Stimulated activated CD8-positive, alpha-beta memory T cell treated with anti-CD3 and anti-CD28 coated beads, Interleukin-4, amount 100 ng/mL, for 4 hours (primary cell): Measurements from ENCODE around the gene SV2B.
"Not testable (repeated sequence)": the region's sequence is repeated elsewhere in the genome, so short reads cannot be mapped to it uniquely, and the experiment has no call there.

Source experiments
- DNase-seq, 2 donors: peaks; one replicate each; pipeline ENCODE4 v3.0.0-alpha.2; 2020; ENCODE audit warnings: low read depth in 2 of 2, low spot score in 1 of 2

The SV2B gene

GRCh38 chr15:91304786-91305185, 204.7 kb downstream of the SV2B start:
- DNase-seq: no peak

GRCh38 chr15:91306144-91306543, 206.1 kb downstream of the SV2B start:
- DNase-seq: no peak

GRCh38 chr15:91307601-91308000, 207.5 kb downstream of the SV2B start:
- DNase-seq: no peak

- DNase-seq: no peak
Measured at GRCh38 chr15:91308199-91308598, 208.1 kb downstream of the SV2B start.

- DNase-seq: no peak
Measured at GRCh38 chr15:91308855-91309254, 208.8 kb downstream of the SV2B start.

- no peak for DNase-seq
Measured at GRCh38 chr15:91311986-91312385, 211.9 kb downstream of the SV2B start.

- DNase-seq: no peak
Measured at GRCh38 chr15:91316126-91316525, 216.1 kb downstream of the SV2B start.

- DNase-seq: no peak
Measured at GRCh38 chr15:91318516-91318915, 218.5 kb downstream of the SV2B start.

- DNase-seq: no peak
Measured at GRCh38 chr15:91318931-91319330, 218.9 kb downstream of the SV2B start.

- DNase-seq: no peak
Measured at GRCh38 chr15:91319371-91320059, 219.5 kb downstream of the SV2B start.

GRCh38 chr15:91320101-91320500, 220.0 kb downstream of the SV2B start:
- no peak for DNase-seq

GRCh38 chr15:91329914-91330313, 229.9 kb downstream of the SV2B start:
- no peak for DNase-seq

- DNase-seq: no peak
Measured at GRCh38 chr15:91331581-91331980, 231.5 kb downstream of the SV2B start.

GRCh38 chr15:91335702-91336101, 235.6 kb downstream of the SV2B start:
- no peak for DNase-seq

- no peak for DNase-seq
Measured at GRCh38 chr15:91336687-91337086, 236.6 kb downstream of the SV2B start.

GRCh38 chr15:91338766-91339165, 238.7 kb downstream of the SV2B start:
- no peak for DNase-seq

- DNase-seq: no peak
Measured at GRCh38 chr15:91342097-91342496, 242.0 kb downstream of the SV2B start.

- DNase-seq: not testable (repeated sequence)
Measured at GRCh38 chr15:91344912-91345311, 244.9 kb downstream of the SV2B start.

GRCh38 chr15:91345736-91346135, 245.7 kb downstream of the SV2B start:
- no peak for DNase-seq

GRCh38 chr15:91346259-91346658, 246.2 kb downstream of the SV2B start:
- DNase-seq: no peak

GRCh38 chr15:91348752-91349500, 248.9 kb downstream of the SV2B start:
- no peak for DNase-seq
